ENCODE measurements around the gene ARHGAP28. TPM values are rescaled to one million over a fixed set of nuclear protein-coding genes. Genes with fewer than 3 reads are reported as not detected.

The ARHGAP28 gene
- total RNA-seq, 1 experiment from 2014 or later, result not detected

DNA sequence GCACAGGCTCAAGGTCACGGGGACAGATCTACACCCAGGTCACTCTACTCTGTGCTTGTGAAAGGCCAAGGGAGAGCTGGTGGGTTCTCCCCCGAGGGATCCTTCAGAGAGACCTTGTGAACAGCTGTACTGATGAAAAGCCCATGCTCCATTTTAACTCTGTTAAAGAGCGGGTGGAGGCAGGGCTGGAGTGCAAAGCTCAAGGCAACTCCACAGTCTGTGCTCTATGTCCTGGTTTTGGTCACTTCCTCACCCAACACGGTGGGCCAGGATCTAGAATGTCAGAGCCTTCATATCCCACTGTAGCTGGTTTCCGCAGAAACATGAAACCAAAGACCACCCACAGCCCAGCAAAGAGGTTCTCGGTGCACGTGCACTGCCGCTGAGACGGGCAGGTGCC, 210.9 kb downstream of the ARHGAP28 start:
- intact Hi-C loops (cut with micrococcal nuclease; ENCODE audit: unreplicated experiment), result no loop called here
- DNase-seq, result no peak
- no peak overlapping the region for H3K4me3 Mint-ChIP-seq (ENCODE audit: low read depth, unreplicated experiment)
- BruUV-seq (replicated peaks), result no TSS peak
- no peaks in the 10 kb centered on the region for H3K9me3 Mint-ChIP-seq (ENCODE audit: low read depth, unreplicated experiment)
- H3K4me1 Mint-ChIP-seq (ENCODE audit: low read depth, unreplicated experiment), result peaks cover 8% of the 10 kb centered on the region
- no peak overlapping the region for H3K27ac Mint-ChIP-seq (ENCODE audit: unreplicated experiment)
- CTCF ChIA-PET, result interaction anchor here (0.5 kb wide), 1 partner anchor 23 kb away, joined by 3 read pairs; no protein-coding TSS in a partner anchor
- H3K27me3 Mint-ChIP-seq (ENCODE audit: unreplicated experiment), result peaks cover 56% of the 10 kb centered on the region
- TF ChIP-seq, protein P1, sequence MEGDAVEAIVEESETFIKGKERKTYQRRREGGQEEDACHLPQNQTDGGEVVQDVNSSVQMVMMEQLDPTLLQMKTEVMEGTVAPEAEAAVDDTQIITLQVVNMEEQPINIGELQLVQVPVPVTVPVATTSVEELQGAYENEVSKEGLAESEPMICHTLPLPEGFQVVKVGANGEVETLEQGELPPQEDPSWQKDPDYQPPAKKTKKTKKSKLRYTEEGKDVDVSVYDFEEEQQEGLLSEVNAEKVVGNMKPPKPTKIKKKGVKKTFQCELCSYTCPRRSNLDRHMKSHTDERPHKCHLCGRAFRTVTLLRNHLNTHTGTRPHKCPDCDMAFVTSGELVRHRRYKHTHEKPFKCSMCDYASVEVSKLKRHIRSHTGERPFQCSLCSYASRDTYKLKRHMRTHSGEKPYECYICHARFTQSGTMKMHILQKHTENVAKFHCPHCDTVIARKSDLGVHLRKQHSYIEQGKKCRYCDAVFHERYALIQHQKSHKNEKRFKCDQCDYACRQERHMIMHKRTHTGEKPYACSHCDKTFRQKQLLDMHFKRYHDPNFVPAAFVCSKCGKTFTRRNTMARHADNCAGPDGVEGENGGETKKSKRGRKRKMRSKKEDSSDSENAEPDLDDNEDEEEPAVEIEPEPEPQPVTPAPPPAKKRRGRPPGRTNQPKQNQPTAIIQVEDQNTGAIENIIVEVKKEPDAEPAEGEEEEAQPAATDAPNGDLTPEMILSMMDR (IDR thresholded peaks at IDR 0.05; ENCODE audit: unreplicated experiment), result no peak
- H3K36me3 Mint-ChIP-seq (ENCODE audit: insufficient read depth, unreplicated experiment), result peaks cover 5% of the 10 kb centered on the region

DNA sequence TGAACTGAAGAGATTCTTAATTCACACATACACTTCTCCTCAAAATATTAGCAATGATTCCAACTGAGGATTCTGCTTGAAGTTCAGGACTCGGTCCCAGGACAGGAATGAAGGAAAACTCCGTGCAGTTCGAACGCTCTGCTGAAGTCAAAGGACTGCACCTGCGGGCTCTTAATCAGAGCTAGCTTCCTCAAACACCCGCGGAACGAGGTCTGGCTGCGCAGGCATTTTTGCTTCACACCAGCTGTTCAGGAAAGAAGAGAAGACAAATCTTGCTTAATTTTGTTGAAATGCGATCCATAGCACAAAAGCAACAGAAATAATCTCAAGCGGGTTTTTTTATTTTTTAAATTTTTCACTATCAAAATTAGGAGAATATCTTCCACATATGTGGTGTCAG, 212.5 kb downstream of the ARHGAP28 start:
- peaks cover 58% of the 10 kb centered on the region for H3K27me3 Mint-ChIP-seq (ENCODE audit: unreplicated experiment)
- H3K36me3 Mint-ChIP-seq (ENCODE audit: insufficient read depth, unreplicated experiment), result peaks cover 5% of the 10 kb centered on the region
- H3K9me3 Mint-ChIP-seq (ENCODE audit: low read depth, unreplicated experiment), result no peaks in the 10 kb centered on the region
- intact Hi-C loops (cut with micrococcal nuclease; ENCODE audit: unreplicated experiment), result no loop called here
- no peak overlapping the region for H3K4me3 Mint-ChIP-seq (ENCODE audit: low read depth, unreplicated experiment)
- TF ChIP-seq, protein P1 (IDR thresholded peaks at IDR 0.05; ENCODE audit: unreplicated experiment), result no peak
- no peak for DNase-seq
- CTCF ChIA-PET, result no interaction called here
- no peak overlapping the region for H3K27ac Mint-ChIP-seq (ENCODE audit: unreplicated experiment)
- H3K4me1 Mint-ChIP-seq (ENCODE audit: low read depth, unreplicated experiment), result peaks cover 8% of the 10 kb centered on the region
- no TSS peak for BruUV-seq (replicated peaks)

DNA sequence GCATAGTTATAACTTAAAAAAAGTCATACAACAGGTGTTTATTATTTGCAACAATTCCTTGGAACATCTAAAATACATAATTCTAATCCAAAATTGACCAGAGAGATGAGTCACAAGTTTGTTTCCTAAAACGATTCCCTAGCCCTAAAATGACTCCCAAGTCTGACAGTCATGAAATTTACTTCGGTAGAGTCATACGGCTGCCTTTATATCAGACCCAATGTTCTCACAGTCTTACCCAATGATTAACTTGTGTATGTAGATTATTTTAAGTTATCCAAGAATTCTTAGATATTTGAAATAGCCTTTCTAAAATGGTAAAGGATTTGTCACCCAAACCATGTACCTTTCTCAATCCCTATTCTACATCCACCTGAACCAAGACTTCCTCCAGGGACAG, 213.2 kb downstream of the ARHGAP28 start:
- Mint-ChIP-seq H3K4me3 (ENCODE audit: low read depth, unreplicated experiment) (no peak overlapping the region), H3K9me3 (ENCODE audit: low read depth, unreplicated experiment) (no peaks in the 10 kb centered on the region), H3K27me3 (ENCODE audit: unreplicated experiment) (peaks cover 61% of the 10 kb centered on the region), H3K36me3 (ENCODE audit: insufficient read depth, unreplicated experiment) (peaks cover 4% of the 10 kb centered on the region), H3K27ac (ENCODE audit: unreplicated experiment) (no peak overlapping the region), H3K4me1 (ENCODE audit: low read depth, unreplicated experiment) (peaks cover 6% of the 10 kb centered on the region)
- no peak for DNase-seq
- intact Hi-C loops (cut with micrococcal nuclease; ENCODE audit: unreplicated experiment), result no loop called here
- TF ChIP-seq, protein P1 (IDR thresholded peaks at IDR 0.05; ENCODE audit: unreplicated experiment), result no peak
- CTCF ChIA-PET, result no interaction called here
- no TSS peak for BruUV-seq (replicated peaks)

DNA sequence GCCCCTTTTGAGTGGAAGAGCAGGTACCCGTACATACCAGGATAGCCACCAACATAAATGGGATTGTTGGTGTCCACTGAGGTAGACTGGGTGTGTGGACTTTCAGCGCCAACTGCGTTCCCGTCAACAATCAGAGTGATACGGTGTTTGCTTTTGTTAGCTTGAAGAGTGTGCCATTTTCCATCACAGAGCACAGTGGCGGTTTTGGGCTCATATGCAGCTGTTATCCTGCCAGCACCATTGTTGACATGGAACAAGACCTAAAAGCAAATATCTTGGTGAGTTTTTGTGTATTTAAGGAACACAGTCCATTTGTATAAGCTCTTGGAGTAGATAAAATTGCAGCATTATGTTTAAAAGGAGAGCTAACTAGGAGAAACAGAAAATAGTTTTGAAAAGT, 213.6 kb downstream of the ARHGAP28 start:
- H3K4me3 Mint-ChIP-seq (ENCODE audit: low read depth, unreplicated experiment), result no peak overlapping the region
- no peaks in the 10 kb centered on the region for H3K9me3 Mint-ChIP-seq (ENCODE audit: low read depth, unreplicated experiment)
- no TSS peak for BruUV-seq (replicated peaks)
- H3K27ac Mint-ChIP-seq (ENCODE audit: unreplicated experiment), result no peak overlapping the region
- no peak for DNase-seq
- intact Hi-C loops (cut with micrococcal nuclease; ENCODE audit: unreplicated experiment), result no loop called here
- peaks cover under 1% of the 10 kb centered on the region for H3K36me3 Mint-ChIP-seq (ENCODE audit: insufficient read depth, unreplicated experiment)
- H3K27me3 Mint-ChIP-seq (ENCODE audit: unreplicated experiment), result peaks cover 61% of the 10 kb centered on the region
- CTCF ChIA-PET, result no interaction called here
- TF ChIP-seq, protein P1 (IDR thresholded peaks at IDR 0.05; ENCODE audit: unreplicated experiment), result no peak
- H3K4me1 Mint-ChIP-seq (ENCODE audit: low read depth, unreplicated experiment), result peaks cover 2% of the 10 kb centered on the region

All from Calu3 (cell line).